GM23338 (cell line): ENCODE data around the gene VPS45.

Experiments used
- EZH2 ChIP-seq: fragments of 200-600 bp; sonication (generic); IDR thresholded peaks from one replicate; pipeline ENCODE4 v1.8.0; 2017; ENCODE audit warnings: antibody characterized with exemption, mild to moderate bottlenecking, low read depth; ENCODE audit not compliant: unreplicated experiment
- POLR2AphosphoS5 ChIP-seq: IDR thresholded peaks from 2 replicates; pipeline ENCODE4 v1.6.1; 2016; ENCODE audit warnings: antibody characterized with exemption, low read depth
- TF ChIP-seq, protein P1 (sequence below), 2 experiments: fragments of 200-600 bp in 1 of 2; sonication (generic) in 1 of 2; conservative IDR thresholded peaks; 2 replicates each; pipeline versions ENCODE4 v1.5.1 to v1.6.1; 2016 to 2017; ENCODE audit warnings: antibody characterized with exemption in 2 of 2, low read depth in 2 of 2, mild to moderate bottlenecking in 2 of 2, moderate library complexity in 1 of 2

DNA sequence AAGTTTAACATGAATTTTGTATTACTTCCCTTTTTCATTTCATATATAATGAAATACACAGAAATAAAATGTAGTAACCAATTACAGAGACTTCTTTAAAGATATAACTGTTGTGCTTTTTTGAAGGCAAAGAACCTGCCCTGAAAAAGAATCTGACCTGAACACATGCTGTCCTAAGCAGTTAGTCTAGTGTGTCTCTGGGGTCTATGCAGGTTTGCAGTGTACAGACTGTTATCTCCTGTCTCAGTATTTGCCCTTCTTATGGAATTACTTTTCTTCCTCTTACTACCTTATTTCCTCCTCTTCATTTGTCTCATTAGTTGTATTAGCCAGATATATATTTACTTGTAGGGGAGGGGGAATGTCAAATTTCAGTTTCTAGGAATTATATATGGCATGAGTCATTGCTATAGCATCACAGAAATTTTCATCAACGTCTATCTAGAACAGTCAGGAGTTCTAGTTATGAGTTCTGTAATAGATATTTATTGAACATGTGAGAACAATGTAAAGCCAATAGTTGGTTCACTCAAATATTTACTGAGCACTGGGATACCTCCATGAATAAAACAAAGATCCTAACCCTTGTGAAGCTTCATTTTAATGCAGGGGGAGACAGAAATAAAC, 53.8 kb downstream of the VPS45 start:
- TF ChIP-seq, protein P1, sequence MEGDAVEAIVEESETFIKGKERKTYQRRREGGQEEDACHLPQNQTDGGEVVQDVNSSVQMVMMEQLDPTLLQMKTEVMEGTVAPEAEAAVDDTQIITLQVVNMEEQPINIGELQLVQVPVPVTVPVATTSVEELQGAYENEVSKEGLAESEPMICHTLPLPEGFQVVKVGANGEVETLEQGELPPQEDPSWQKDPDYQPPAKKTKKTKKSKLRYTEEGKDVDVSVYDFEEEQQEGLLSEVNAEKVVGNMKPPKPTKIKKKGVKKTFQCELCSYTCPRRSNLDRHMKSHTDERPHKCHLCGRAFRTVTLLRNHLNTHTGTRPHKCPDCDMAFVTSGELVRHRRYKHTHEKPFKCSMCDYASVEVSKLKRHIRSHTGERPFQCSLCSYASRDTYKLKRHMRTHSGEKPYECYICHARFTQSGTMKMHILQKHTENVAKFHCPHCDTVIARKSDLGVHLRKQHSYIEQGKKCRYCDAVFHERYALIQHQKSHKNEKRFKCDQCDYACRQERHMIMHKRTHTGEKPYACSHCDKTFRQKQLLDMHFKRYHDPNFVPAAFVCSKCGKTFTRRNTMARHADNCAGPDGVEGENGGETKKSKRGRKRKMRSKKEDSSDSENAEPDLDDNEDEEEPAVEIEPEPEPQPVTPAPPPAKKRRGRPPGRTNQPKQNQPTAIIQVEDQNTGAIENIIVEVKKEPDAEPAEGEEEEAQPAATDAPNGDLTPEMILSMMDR (conservative IDR thresholded peaks at IDR 0.05; ENCODE audit: low read depth in 2 of 2) = no peak
- TF ChIP-seq POLR2AphosphoS5 (no peak), EZH2 (no peak)
